Right hindlimb (tissue), 1 donor: Measurements from ENCODE around the gene CACNB3.
"Not testable (repeated sequence)": the region's sequence is repeated elsewhere in the genome, so short reads cannot be mapped to it uniquely, and the experiment has no call there.

Experiments used
- DNase-seq: peaks from one replicate; pipeline ENCODE4 v3.0.0-alpha.2; 2018

The CACNB3 gene

DNA sequence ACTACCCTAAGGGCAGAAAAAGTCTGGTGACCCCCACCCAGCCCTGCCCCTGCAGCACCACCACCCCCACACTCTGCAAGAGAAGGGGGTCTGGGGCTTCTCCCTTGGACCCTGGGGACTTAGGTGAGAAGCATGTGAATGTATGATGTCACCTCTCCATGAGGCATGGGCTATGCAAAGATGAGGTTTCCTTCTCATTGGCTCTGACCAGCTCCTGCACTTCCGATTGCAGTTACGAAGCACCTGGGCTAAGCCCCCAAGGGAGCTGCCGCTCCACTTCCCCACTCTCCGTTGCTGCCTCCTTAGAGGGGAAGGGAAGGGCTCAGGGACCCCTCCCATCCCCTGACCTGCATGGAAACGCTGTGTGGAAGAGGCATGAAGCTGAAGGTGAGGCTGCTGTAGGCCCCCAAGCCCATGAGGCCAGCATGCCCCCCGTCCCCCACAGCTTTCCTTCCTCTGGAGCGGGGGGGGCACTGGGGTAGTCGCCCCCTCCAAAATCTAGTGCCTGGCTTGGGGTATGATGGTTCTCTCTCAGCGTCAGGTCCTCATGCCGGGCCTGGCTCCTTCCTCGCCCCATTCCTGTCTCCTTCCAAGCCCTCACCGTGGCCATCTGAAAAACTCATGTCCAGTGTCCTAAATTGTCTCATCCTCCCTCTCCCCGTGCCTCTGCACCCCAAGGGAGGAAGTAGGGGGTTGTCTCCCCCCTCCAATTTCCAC, 39.1 kb downstream of the CACNB3 start:
- no peak for DNase-seq

DNA sequence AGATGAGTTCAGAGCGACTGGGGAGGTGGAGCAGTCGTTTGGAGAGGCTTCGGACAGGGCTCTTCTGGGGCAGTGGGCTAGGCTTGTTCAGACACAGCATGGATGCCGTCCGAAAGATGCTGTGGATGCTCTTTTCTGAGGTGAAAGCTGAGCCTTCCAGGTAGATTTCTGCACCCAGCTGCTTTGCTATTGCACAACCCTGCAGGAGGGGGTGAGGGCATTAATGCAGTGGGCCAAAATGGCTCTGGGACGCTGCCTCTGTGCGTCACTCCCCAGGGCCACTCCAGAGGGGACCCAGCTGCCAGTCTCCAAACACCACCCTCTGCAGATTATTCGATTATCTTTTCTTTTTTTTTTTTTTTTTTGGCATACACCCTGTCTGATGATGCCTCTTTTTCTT, 39.7 kb downstream of the CACNB3 start:
- no peak for DNase-seq

DNA sequence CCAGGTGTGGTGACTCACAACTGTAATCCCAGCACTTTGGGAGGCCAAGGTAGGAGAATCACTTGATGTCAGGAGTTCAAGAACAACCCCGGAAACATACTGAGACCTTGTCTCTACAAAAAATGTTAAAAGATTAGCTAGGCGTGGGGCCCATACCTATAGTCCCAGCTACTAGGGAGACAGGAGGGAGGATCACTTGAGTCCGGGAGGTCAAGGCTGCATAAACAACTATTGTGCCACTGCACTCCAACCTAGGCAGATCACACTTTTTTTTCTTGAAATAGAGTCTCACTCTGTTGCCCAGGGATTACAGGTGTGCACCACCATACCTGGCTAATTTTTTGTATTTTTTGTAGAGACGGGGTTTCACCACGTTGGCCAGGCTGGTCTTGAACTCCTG, 41.3 kb downstream of the CACNB3 start:
- DNase-seq, result no peak

DNA sequence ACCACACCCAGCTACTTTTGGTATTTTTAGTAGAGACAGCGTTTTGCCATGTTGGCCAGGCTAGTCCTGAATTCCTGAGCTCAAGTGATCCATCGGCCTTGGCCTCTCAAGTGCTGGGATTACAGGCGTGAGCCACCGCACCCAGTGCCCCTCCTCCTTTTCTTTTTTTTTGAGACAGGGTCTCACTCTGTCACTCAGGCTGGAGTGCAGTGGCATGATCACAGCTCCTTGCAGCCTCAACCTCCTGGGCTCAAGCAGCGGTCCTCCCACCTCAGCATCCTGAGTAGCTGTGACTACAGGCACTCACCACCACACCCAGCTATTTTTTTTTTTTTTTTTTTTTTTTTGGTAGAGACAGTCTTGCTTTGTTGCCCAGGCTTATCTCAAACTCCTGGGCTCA, 41.9 kb downstream of the CACNB3 start:
- not testable (repeated sequence) for DNase-seq

DNA sequence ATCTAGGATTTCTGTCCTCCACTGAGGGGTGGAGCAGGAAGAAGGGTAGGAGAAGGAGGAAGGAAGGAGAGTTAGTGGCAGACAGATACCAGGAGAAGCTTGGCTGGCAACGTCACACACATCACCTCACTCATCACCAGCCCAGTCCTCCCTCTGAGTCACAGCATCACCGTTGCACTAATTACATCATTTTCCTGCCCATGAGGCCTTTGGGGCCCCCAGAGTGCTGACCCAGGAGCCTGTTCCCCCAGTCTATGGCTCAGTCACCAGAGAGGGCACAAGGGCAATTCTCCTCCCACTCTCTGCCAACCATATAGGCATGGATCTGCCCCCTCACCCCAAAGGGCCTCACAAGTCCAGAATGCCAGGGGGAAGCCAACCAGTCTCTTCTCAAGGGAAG, 42.8 kb downstream of the CACNB3 start:
- DNase-seq, result no peak

DNA sequence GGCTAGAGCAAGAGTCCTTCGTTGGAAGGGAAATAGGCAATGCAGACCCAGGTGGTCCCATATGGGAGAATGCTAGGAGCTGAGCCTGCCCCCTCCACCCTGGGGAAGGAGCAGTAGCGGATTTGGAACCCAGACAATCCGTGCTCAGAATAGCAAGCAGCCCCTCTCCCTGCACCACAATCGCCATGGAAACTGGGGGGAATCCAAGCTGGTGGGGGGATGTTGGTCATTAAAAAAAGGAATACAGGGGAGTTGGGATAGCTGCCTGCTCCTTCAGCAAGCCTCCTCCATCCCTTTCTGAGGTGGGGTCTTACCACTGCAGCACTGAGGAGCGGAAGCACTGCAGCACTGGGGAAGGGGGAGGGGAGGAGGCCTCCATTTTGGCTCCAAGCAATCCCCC, 44.5 kb downstream of the CACNB3 start:
- no peak for DNase-seq

DNA sequence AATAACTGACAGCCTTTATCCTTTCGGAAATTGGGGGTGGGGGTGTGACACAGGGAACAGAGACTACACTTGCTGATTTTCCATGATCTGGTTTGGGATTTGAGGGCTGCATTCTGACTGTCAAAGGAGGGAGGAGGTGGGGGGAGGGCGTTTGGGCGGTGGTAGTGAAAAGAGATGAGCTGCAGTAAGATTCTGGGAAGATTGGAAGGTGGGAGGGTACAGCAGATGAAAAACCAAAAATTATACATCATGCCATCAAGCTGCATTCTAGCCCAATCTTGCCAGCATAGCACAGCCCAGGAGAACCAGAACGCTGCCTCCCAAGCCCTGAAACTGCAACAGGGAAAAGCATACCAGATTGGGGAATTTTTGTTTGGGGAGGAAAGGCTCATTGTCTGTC, 45.0 kb downstream of the CACNB3 start:
- DNase-seq, result no peak

DNA sequence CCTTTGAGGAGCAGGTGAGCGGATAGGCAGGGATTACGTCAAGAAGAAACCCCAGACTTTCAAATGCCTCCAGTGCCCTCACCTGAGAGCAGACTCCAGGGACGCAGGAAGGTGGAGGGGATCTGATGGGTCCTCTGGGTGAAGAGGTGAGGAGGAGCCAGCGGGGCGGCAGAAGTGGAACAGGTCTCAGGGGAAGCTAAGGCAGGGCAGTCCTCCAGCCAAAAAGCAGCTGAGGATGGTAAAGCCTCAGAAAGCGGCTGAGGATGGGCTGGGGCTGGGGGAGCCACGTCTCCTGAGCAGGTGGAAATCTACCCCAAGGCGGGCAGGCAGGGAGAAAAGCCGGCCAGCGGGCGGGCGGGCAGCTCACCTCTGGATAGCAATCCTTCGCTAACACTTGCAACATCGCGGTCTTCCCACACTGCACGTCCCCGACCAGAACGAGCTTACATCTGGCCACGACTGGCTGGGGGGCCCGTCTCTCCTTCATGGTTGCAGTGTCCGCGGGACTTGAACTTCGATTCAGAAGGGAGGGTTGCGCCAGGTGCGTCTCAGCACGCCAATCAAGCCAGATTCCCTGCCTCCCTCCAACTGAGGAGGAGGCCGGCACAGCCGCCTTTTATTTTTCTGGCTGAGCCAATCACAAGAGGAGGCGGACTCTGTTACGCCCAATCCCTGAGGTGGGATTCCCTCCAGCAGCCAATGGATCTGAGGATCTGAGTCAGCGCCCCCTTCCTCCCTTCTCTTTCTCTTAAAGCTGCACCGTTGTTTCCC, 47.2 kb downstream of the CACNB3 start, which contains the start of gene RND1:
Gene RND1 (minus strand): TSS at position 590 of the 771 bp plus-strand sequence. CDS start 103 bp downstream, at position 487.
- DNase-seq, result peak; percentile 93

DNA sequence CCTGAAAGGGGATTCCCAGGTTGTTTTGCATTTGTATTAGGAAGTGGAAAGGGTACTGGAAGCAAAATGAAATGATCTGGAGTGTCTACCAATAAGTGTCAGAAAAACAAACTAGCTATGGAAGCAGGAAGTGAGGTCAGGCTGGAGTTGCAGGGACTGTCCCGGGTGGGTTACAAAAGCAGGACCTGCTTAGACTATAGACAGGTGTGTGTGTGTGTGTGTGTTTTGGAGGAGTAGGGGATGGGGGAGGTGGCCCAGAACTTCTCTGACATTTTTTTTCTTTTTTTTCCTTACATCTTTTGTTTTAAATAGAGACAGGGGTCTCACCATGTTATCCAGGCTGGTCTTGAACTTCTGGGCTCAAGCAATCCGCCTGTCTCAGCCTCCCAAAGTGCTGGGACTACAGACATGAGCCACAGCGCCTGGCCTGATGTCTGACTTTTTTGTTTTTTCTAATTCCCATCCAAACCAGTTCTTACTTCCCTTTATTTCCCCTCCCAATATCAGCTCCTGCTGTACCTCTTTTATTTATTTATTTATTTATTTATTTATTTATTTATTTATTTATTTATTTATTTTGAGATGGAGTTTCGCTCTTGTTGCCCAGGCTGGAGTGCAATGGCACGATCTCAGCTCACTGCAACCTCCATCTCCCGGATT, 47.9 kb downstream of the CACNB3 start:
- no peak for DNase-seq

DNA sequence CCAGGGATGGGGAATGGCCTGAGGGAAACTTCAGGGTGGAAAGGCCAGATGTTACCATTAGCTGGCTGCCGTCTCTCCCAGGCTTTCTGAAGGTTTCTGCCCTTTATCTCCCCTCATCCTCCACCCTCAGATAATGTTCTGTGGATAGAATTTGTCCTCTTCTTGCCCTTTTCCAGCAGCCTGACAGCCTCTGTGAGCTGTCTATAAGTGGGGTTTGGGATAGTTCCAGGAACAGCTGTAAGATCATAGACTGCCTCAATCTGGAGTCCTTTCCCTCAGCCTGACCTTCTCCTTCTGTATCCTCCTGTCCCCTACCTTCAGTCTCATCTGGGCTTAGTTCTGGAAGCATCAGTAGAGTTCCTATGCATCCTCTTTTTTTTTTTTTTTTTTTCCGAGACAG, 50.2 kb downstream of the CACNB3 start:
- DNase-seq, result no peak

DNA sequence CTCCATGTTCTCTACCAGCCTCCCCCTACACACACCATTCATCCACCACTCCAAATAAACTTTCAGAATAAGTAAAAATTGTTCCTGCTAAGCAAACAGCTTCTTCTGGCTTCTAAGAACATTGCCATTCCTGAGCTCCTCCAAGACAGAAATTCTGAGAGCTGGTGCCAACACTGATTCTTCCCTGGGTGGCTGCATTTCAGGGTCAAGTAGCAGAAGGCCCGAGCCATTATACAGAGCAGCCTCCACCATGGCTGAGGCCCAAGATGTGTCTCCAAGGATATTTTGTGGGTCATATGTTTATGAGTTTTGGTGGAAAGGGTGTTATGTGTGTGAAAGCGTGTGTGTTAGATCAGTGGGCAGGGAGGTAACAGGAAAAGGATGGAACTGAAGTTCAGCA, 50.9 kb downstream of the CACNB3 start:
- DNase-seq, result no peak

DNA sequence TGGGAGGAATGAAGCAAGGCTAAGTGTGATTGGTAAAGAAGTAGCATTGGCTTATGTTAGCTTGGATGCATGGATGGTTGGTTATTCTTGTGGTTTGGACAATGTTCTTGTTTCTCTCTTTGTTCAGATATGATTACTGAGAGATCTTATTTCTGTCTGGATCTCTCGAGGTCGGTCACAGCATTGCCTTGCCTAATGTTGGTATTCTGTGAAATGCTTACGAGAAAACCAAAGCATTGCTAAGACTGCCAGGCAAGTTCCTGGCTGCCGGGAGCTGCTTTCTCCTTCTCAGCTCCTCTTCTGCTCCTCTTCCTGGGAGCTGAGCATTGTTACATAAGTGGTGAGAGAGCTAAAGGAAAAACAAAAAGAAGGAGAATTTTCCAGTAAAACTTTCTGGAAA, 54.8 kb downstream of the CACNB3 start:
- no peak for DNase-seq

DNA sequence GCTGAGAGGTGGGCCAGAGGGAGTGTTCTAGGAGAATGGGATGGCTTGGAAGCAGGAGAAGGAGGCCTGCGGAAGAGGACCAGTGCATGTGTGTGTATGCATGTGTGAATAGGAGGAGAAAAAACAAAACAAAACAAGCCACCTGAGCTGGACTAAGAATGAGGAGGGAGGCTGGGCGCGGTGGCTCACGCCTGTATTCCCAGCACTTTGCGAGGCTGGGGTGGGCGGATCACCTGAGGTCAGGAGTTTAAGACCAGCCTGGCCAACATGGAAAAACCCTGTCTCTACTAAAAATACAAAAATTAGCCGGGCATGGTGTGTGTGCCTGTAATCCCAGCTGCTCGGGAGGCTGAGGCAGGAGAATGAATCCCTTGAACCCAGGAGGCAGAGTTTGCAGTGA, 55.2 kb downstream of the CACNB3 start:
- not testable (repeated sequence) for DNase-seq

DNA sequence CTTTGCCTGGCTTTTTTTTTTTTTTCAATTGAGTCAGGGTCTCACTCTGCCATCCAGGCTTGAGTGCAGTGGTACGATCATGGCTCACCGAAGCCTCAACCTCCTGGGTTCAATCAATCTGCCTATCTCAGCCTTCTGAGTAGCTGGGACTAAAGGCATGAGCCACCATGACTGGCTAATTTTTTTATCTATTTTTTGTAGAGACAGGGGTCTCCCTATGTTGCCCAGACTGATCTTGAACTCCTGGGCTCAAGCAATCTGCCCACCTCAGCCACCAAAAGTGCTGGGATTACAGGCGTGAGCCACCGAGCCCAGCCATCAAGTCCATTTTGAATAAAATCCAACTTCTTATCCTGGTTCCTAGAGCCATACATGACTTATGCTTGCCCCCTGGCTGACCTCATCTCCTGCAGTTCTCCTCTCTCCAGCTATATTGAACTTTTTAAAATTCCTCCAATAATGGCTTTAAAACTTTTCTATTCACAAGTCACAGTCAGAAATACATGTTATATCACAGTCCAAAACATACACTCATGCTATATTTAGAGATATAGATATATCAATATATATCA, 57.7 kb downstream of the CACNB3 start:
- no peak for DNase-seq
